Liver (tissue), 9 donors: ENCODE results near the gene SLPI. TPM values are rescaled to one million over a fixed set of nuclear protein-coding genes. Genes with fewer than 3 reads are reported as not detected.
A peak's percentile ranks its signal among the peaks of the same experiment; 100 is the strongest.

Experiments
- DNase-seq: peaks from one replicate; pipeline ENCODE4 v3.0.0-alpha.2; 2017; ENCODE audit warnings: low spot score
- H3K27ac ChIP-seq, 2 donors: one replicate each; pipeline ENCODE4 v1.7.0; 2013; ENCODE audit warnings: inconsistent platforms in 2 of 2, low read length in 2 of 2, control low read depth in 1 of 2, low read depth in 1 of 2, mild to moderate bottlenecking in 1 of 2
- H3K27me3 ChIP-seq, 4 donors: one replicate each; pipeline versions ENCODE4 v1.6.1 to v1.7.0; 2013; ENCODE audit warnings: low read length in 3 of 4, inconsistent platforms in 1 of 4, mild to moderate bottlenecking in 1 of 4, moderate library complexity in 1 of 4; ENCODE audit not compliant: control insufficient read depth in 4 of 4, insufficient read depth in 4 of 4
- H3K36me3 ChIP-seq, 4 donors: one replicate each; pipeline versions ENCODE4 v1.6.1 to v1.7.0; 2013; ENCODE audit warnings: low read length in 3 of 4, mild to moderate bottlenecking in 3 of 4, low read depth in 1 of 4, moderate library complexity in 1 of 4; ENCODE audit not compliant: control insufficient read depth in 4 of 4, insufficient read depth in 3 of 4
- H3K4me1 ChIP-seq, 4 donors: one replicate each; pipeline versions ENCODE4 v1.6.1 to v1.7.0; 2013; ENCODE audit warnings: low read length in 3 of 4, mild to moderate bottlenecking in 3 of 4, moderate library complexity in 1 of 4; ENCODE audit not compliant: control insufficient read depth in 4 of 4, insufficient read depth in 4 of 4
- H3K4me3 ChIP-seq, 3 donors: one replicate each; pipeline versions ENCODE4 v1.6.1 to v1.7.0; 2013; ENCODE audit warnings: low read length in 3 of 3, control low read depth in 1 of 3, low read depth in 1 of 3, mild to moderate bottlenecking in 1 of 3
- H3K9ac ChIP-seq, 2 donors: one replicate each; pipeline ENCODE4 v1.7.0; 2013; ENCODE audit warnings: low read length in 2 of 2, mild to moderate bottlenecking in 2 of 2, moderate library complexity in 2 of 2, control low read depth in 1 of 2, low read depth in 1 of 2
- H3K9me3 ChIP-seq, 4 donors: one replicate each; pipeline versions ENCODE4 v1.6.1 to v1.7.0; 2013; ENCODE audit warnings: low read length in 3 of 4; ENCODE audit not compliant: control insufficient read depth in 4 of 4
- EGR1 ChIP-seq, 2 donors: IDR thresholded peaks; 2 replicates each; pipeline ENCODE4 v1.6.1; 2016 to 2018; ENCODE audit warnings: antibody characterized with exemption in 2 of 2, low read depth in 2 of 2
- FOXA1 ChIP-seq: IDR thresholded peaks from 2 replicates; pipeline ENCODE4 v1.6.1; 2016; ENCODE audit warnings: antibody characterized with exemption
- FOXA2 ChIP-seq: IDR thresholded peaks from 2 replicates; pipeline ENCODE4 v1.6.1; 2016; ENCODE audit warnings: antibody characterized with exemption
- GABPA ChIP-seq, 2 donors: IDR thresholded peaks in 1 of 2; conservative IDR thresholded peaks in 1 of 2; 2 replicates each; pipeline ENCODE4 v1.6.1; 2016; ENCODE audit warnings: antibody characterized with exemption in 2 of 2, mild to moderate bottlenecking in 1 of 2, moderate library complexity in 1 of 2
- HNF4A ChIP-seq, 2 donors: conservative IDR thresholded peaks; 2 replicates each; pipeline ENCODE4 v1.6.1; 2016; ENCODE audit warnings: antibody characterized with exemption in 2 of 2, mild to moderate bottlenecking in 2 of 2
- HNF4G ChIP-seq: IDR thresholded peaks from 2 replicates; pipeline ENCODE4 v1.6.1; 2016; ENCODE audit warnings: antibody characterized with exemption
- JUND ChIP-seq, 2 donors: IDR thresholded peaks; 2 replicates each; pipeline ENCODE4 v1.6.1; 2016; ENCODE audit warnings: antibody characterized with exemption in 2 of 2
- RAD21 ChIP-seq, 2 donors: IDR thresholded peaks; 2 replicates each; pipeline ENCODE4 v1.6.1; 2016; ENCODE audit warnings: antibody characterized with exemption in 2 of 2, mild to moderate bottlenecking in 2 of 2
- RXRA ChIP-seq, 2 donors: IDR thresholded peaks; 2 replicates each; pipeline ENCODE4 v1.6.1; 2017 to 2018; ENCODE audit warnings: antibody characterized with exemption in 2 of 2, mild to moderate bottlenecking in 1 of 2
- SP1 ChIP-seq: IDR thresholded peaks from 2 replicates; pipeline ENCODE4 v1.6.1; 2018; ENCODE audit warnings: antibody characterized with exemption, mild to moderate bottlenecking
- TAF1 ChIP-seq: conservative IDR thresholded peaks from 2 replicates; pipeline ENCODE4 v1.6.1; 2016; ENCODE audit warnings: antibody characterized with exemption, mild to moderate bottlenecking
- WGBS: extraction: QIAGEN DNeasy Blood & Tissue Kit; methylation state at CpG from one replicate; pipeline ENCODE4 v1.1.7; 2013; 5-methylcytosine and 5-hydroxymethylcytosine counted together
- polyA plus RNA-seq, 2 donors: library from polyadenylated mRNA; stranded (reverse) in 1 of 2; unstranded in 1 of 2; fragments of 200-250 nt in 1 of 2; fragments of >200 nt in 1 of 2; fragmentation: Nextera tagmentation in 1 of 2; extraction: Ambion mirVana in 1 of 2; gene quantifications; one replicate each; pipeline versions ENCODE4 v1.2.1 to v1.2.3, GENCODE V29; 2013 to 2015
- total RNA-seq, 2 donors: library from RNA; depleted of rRNA; stranded (reverse); fragments of >200 nt; gene quantifications; one replicate each; pipeline ENCODE4 v1.2.3, GENCODE V29; 2014
- TF ChIP-seq, protein P1 (sequence below): IDR thresholded peaks from 2 replicates; pipeline ENCODE4 v1.6.1; 2016; ENCODE audit warnings: antibody characterized with exemption
- TF ChIP-seq, protein P2 (sequence below): IDR thresholded peaks from 2 replicates; pipeline ENCODE4 v1.6.1; 2016; ENCODE audit warnings: antibody characterized with exemption
- TF ChIP-seq, protein P3 (sequence below): fragments of 150-350 bp; IDR thresholded peaks from 2 replicates; pipeline ENCODE4 v1.5.1; 2017; ENCODE audit warnings: improper control_type of control experiment, low read depth, low read length; ENCODE audit not compliant: missing input control
- TF ChIP-seq, protein P4 (sequence below): IDR thresholded peaks from 2 replicates; pipeline ENCODE4 v1.6.1; 2016; ENCODE audit warnings: antibody characterized with exemption, mild to moderate bottlenecking
- donor health status: healthy.
- donor health status: healthy.
- donor health status: healthy.
- donor health status: healthy.
- donor health status: healthy.

SLPI gene
- total and polyA plus RNA-seq, 4 donors, result 1.9 to 308 (median 93.9) TPM

GRCh38 chr20:45229264-45230056, 24.9 kb downstream of the SLPI start:
- DNase-seq, result peak; percentile 41
- no peak overlapping the region for H3K27ac ChIP-seq
- 56% methylated on average over 18 of the region's 18 CpGs for WGBS
- H3K9me3 ChIP-seq, result peaks cover 0 to 3% (median 0%) of the 10 kb centered on the region in 4 donors
- TF ChIP-seq HNF4G (no peak), GABPA (IDR thresholded peaks at IDR 0.05 in 1 of 2, conservative IDR thresholded peaks at IDR 0.05 in 1 of 2) (no peak), EGR1 (IDR thresholded peaks at IDR 0.05; ENCODE audit: low read depth in 2 of 2) (no peak), JUND (IDR thresholded peaks at IDR 0.05) (no peak), FOXA2 (no peak), SP1 (no peak), TAF1 (no peak), RAD21 (IDR thresholded peaks at IDR 0.05) (peak; percentile 40 to 67), RXRA (IDR thresholded peaks at IDR 0.05) (no peak), HNF4A (conservative IDR thresholded peaks at IDR 0.05) (no peak)
- TF ChIP-seq, protein P1, sequence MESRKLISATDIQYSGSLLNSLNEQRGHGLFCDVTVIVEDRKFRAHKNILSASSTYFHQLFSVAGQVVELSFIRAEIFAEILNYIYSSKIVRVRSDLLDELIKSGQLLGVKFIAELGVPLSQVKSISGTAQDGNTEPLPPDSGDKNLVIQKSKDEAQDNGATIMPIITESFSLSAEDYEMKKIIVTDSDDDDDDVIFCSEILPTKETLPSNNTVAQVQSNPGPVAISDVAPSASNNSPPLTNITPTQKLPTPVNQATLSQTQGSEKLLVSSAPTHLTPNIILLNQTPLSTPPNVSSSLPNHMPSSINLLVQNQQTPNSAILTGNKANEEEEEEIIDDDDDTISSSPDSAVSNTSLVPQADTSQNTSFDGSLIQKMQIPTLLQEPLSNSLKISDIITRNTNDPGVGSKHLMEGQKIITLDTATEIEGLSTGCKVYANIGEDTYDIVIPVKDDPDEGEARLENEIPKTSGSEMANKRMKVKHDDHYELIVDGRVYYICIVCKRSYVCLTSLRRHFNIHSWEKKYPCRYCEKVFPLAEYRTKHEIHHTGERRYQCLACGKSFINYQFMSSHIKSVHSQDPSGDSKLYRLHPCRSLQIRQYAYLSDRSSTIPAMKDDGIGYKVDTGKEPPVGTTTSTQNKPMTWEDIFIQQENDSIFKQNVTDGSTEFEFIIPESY, result no peak
- TF ChIP-seq, protein P2, sequence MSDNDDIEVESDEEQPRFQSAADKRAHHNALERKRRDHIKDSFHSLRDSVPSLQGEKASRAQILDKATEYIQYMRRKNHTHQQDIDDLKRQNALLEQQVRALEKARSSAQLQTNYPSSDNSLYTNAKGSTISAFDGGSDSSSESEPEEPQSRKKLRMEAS, result no peak
- TF ChIP-seq, protein P3, sequence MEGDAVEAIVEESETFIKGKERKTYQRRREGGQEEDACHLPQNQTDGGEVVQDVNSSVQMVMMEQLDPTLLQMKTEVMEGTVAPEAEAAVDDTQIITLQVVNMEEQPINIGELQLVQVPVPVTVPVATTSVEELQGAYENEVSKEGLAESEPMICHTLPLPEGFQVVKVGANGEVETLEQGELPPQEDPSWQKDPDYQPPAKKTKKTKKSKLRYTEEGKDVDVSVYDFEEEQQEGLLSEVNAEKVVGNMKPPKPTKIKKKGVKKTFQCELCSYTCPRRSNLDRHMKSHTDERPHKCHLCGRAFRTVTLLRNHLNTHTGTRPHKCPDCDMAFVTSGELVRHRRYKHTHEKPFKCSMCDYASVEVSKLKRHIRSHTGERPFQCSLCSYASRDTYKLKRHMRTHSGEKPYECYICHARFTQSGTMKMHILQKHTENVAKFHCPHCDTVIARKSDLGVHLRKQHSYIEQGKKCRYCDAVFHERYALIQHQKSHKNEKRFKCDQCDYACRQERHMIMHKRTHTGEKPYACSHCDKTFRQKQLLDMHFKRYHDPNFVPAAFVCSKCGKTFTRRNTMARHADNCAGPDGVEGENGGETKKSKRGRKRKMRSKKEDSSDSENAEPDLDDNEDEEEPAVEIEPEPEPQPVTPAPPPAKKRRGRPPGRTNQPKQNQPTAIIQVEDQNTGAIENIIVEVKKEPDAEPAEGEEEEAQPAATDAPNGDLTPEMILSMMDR, result peak; percentile 46
- H3K4me3 ChIP-seq, result no peak overlapping the region
- H3K9ac ChIP-seq, result no peak overlapping the region
- no peaks in the 10 kb centered on the region for H3K4me1 ChIP-seq
- no peaks in the 10 kb centered on the region for H3K36me3 ChIP-seq
- peaks cover 0 to 6% (median 2%) of the 10 kb centered on the region in 4 donors for H3K27me3 ChIP-seq

GRCh38 chr20:45226287-45226686, 28.1 kb downstream of the SLPI start:
- no peaks in the 10 kb centered on the region for H3K4me1 ChIP-seq
- WGBS, result 79% methylated on average over 1 of the region's 1 CpG
- H3K27ac ChIP-seq, result no peak overlapping the region
- H3K4me3 ChIP-seq, result no peak overlapping the region
- no peak for DNase-seq
- TF ChIP-seq HNF4G, result no peak
- TF ChIP-seq FOXA1, result no peak
- TF ChIP-seq, protein P4, sequence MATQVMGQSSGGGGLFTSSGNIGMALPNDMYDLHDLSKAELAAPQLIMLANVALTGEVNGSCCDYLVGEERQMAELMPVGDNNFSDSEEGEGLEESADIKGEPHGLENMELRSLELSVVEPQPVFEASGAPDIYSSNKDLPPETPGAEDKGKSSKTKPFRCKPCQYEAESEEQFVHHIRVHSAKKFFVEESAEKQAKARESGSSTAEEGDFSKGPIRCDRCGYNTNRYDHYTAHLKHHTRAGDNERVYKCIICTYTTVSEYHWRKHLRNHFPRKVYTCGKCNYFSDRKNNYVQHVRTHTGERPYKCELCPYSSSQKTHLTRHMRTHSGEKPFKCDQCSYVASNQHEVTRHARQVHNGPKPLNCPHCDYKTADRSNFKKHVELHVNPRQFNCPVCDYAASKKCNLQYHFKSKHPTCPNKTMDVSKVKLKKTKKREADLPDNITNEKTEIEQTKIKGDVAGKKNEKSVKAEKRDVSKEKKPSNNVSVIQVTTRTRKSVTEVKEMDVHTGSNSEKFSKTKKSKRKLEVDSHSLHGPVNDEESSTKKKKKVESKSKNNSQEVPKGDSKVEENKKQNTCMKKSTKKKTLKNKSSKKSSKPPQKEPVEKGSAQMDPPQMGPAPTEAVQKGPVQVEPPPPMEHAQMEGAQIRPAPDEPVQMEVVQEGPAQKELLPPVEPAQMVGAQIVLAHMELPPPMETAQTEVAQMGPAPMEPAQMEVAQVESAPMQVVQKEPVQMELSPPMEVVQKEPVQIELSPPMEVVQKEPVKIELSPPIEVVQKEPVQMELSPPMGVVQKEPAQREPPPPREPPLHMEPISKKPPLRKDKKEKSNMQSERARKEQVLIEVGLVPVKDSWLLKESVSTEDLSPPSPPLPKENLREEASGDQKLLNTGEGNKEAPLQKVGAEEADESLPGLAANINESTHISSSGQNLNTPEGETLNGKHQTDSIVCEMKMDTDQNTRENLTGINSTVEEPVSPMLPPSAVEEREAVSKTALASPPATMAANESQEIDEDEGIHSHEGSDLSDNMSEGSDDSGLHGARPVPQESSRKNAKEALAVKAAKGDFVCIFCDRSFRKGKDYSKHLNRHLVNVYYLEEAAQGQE, result no peak
- no peak for TF ChIP-seq HNF4A (conservative IDR thresholded peaks at IDR 0.05)
- no peak for TF ChIP-seq RXRA (IDR thresholded peaks at IDR 0.05)
- no peaks in the 10 kb centered on the region for H3K9me3 ChIP-seq
- H3K36me3 ChIP-seq, result no peaks in the 10 kb centered on the region
- peaks cover 0 to 6% (median 2%) of the 10 kb centered on the region in 4 donors for H3K27me3 ChIP-seq
- H3K9ac ChIP-seq, result no peak overlapping the region
